T-helper 2 cell treated with Interferon-gamma antibody and Interleukin-4, amounts not matched to agents 100 ng/mL and 5 ng/mL, for 36 hours (primary cell): ENCODE results near the gene CAPN5. TPM values are rescaled to one million over a fixed set of nuclear protein-coding genes. Genes with fewer than 3 reads are reported as not detected.
"Not testable (repeated sequence)": the region's sequence is repeated elsewhere in the genome, so short reads cannot be mapped to it uniquely, and the experiment has no call there.

Experiments
- intact Hi-C: fragments of 100-400 bp; cut with micrococcal nuclease; formaldehyde crosslinking; loops from one replicate; pipeline ENCODE4 v1.15.1; 2023
- total RNA-seq: library from RNA; stranded (reverse); gene quantifications from 2 replicates; pipeline ENCODE4 v1.2.3, GENCODE V29; 2022

Gene CAPN5
- total RNA-seq, 1 donor from 2014 or later: 0.80 TPM

DNA sequence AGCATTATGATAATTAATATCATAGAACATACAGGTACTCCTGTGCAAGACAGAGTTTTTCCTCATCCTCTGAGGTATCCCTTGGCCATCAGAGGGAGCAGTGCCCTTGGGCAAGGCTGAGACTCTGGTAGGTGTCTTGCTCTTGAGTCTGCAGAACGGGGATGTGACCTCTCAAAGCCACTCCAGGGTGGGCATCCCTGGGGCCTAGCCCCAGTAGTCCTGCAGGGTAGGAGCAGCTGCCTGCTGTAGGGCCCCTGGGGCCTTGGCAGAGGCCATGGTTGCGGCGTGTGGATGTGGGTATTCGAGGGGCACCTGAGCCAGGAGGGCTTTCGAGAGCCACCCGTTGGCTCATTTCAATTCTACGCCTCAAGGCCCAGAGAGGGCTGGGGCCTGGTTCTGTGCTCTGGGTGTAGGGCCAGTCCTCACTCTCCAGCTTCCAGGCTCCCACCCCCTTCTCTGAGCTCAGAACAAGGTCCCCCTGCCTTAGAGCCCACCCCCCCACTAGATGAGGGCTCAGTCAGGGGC, 28.1 kb downstream of the CAPN5 start:
- intact Hi-C loops: loop anchor here (5.0 kb wide), 1 partner anchor 363 kb away; no protein-coding TSS in a partner anchor

DNA sequence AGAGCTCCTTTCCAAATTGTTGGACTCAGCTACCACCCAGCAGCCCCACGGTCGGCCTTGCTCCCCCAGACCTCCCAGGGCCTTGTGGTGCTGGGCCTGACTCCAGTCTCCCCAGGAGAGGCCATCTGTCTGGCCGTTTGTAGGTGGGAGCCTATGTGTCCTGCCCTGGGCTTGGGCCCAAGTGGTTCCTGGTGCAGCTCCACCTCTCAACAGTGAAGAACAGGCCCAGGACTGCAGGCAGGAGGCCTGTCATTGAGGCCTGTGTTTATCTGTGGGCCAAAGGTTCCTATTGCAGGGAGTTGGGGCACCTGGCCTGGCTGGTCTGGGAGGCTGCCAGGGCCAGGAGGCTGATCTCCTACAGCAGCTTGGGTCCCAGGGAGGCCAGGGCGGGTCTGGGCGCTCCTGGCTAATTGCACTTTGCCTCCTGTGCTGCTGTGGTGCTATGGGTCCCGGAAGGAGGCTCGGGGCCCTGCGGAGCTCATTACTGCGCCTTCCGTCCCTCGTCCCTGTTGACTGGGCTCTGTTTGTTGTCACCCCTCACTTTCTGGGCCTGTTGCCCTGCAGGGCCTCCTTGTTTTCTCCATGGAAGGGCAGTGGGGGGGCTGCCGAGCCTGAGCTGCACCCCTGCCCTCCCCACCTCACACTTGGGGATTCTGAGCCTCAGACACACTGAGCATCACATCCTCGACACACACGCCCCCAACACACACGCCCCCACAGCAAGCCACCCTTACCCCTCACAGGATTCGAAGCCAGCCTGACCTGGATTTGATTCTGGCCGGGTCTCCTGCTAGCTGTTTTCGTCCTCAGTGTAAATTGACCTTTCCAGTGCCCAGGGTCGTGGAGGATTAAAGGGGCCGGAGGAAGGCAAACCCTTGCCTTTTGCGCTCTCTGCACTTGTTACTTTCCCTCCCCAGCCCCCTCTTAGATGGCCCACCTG, 29.1 kb downstream of the CAPN5 start:
- intact Hi-C loops: no loop called here

DNA sequence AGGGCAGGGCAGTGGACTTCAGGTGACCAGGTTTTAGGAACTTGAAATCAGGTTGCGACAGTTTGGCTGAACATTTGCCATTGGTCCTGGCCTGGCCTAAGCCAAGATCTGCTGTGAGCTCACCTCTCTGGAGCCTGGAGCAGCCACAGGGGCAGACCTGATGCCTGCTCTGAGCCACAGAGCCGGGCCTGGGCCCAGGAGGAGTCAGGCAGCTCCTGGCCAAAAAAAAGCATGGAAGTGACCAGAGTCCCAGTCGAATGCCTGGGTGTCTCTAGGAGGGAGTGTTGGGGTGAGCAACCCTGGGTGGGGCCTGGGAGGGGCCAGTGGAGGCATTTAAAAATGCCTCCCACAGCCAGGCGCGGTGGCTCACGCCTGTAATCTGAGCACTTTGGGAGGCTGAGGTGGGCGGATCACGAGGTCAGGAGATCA, 29.8 kb downstream of the CAPN5 start:
- intact Hi-C loops: no loop called here

- intact Hi-C loops: not testable (repeated sequence)
Observed at GRCh38 chr11:77097180-77097579, 30.4 kb downstream of the CAPN5 start.

- intact Hi-C loops: no loop called here
Observed at GRCh38 chr11:77100166-77101042, 33.6 kb downstream of the CAPN5 start.

DNA sequence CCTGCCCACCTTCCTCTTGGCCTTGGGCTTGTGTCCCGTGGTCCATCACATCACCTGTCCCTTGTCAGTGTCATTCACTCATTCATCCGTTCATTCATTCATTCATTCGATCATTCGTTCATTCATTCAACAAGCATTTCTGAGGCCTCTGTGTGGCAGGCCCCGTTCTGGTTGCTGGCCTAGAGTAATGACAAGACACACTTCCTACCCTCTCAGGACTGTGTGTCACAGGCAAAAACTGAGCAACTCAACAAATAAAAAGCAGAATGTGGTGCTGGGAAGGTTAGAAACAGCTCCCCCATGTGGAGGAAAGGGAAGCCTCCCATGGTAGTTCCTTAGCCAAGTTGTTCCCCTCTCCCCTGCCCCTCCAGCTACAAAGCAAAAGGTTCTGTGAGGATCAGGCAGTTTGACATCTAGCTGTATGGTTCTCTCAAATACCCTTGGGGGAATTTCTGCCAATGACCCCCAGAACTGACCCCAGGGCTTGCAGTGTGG, 34.3 kb downstream of the CAPN5 start:
- intact Hi-C loops: no loop called here

DNA sequence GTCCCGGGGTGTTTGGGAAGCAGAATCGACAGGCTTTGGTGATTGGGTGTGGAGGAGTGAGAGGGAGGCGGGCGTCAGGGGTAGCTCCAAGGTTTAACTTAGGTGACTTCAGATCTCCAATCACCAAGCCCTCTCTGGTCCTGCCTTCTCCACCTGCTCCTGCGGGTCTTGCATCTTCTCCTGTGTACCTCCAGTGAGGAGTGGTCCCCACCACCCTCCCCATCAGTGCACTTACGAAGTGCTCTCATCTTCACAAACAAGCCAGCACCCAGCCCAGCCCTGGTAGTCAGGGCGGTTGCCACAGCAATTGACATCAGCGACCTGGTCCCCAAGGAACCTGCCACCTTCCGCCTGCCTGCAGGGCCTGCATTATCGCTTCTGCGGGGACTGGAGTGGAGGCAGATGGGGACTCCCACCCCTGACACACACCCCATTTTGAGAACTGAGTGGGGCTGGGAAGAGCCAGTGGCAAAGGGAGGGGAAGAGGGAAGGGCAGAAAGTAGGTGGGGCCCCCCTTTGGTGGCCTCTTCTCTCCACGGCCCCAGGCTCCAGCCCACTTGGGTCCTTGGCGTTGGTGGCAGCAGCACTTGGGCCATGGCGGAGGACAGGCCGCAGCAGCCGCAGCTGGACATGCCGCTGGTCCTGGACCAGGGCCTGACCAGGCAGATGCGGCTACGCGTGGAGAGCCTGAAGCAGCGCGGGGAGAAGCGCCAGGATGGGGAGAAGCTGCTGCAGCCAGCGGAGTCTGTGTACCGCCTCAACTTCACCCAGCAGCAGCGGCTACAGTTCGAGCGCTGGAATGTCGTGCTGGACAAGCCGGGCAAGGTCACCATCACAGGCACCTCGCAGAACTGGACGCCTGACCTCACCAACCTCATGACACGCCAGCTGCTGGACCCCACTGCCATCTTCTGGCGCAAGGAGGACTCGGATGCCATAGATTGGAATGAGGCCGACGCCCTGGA, 35.8 kb downstream of the CAPN5 start, which contains the start of gene OMP:
Gene OMP (plus strand): TSS at position 595 of the 965 bp plus-strand sequence. CDS start 0 bp downstream, at position 595.
- intact Hi-C loops: no loop called here

DNA sequence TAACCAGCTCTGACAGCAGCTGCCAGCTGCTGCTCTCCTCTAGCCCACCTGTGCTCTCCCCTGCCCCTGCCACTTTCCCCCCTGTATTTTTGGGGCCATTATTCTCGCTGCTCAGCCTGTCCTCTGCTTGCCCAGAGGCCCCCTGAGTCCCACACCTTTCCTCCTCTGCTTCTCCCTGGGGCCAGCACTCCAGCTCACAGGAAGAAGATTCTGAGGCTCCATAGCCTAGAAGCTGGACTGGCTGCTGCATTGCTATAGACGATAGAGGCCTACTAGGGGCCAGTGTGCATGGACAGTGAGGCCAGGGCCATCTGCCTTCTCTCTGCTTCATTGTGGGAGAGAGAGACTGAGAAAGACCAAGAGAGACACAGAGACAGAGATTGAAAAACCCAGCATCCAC, 36.5 kb downstream of the CAPN5 start:
- intact Hi-C loops: no loop called here

DNA sequence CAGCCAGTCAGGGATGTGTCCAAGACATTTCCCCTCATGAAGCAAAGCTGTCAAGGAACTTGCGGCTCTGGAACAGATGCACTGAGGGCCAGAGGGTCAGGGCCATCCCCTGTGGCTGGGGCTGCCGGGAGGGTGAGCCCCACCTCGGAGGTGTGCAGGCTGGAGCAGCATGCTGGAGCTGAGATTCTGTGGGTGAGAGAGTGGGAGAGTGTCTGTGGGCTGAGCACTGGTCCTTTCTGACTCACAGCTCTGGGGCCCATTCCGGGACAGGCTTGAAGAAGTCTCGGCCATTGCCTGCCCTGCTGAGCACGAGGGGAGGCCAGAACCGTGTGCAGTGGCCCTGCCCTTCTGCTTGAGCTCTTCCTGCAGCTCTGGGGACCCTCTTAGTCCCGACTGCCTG, 38.0 kb downstream of the CAPN5 start:
- intact Hi-C loops: no loop called here

GRCh38 chr11:77106321-77106720, 39.5 kb downstream of the CAPN5 start:
- intact Hi-C loops: no loop called here

- intact Hi-C loops: no loop called here
Observed at GRCh38 chr11:77106759-77107158, 40.0 kb downstream of the CAPN5 start.

DNA sequence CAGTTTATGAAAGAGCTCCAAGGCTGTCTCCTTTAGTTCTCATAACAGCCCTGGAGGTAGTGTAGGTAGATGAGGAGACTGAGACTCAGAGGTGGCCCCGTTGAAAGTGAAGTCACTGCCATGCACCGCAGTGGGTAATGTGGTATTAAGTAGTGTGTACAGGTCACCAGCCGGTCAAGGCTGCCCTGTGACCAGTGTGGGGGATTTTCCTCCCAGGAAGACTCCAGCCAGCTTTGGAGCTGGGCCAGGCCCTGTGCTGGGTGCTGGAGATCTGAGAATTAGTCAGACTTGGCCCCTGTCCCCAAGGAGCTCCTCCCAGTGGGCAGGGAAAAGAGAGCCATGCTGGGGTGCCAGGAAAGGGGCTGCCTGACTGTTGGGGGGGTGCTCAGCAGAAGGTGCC, 41.2 kb downstream of the CAPN5 start:
- intact Hi-C loops: no loop called here

GRCh38 chr11:77108436-77108835, 41.7 kb downstream of the CAPN5 start:
- intact Hi-C loops: no loop called here

DNA sequence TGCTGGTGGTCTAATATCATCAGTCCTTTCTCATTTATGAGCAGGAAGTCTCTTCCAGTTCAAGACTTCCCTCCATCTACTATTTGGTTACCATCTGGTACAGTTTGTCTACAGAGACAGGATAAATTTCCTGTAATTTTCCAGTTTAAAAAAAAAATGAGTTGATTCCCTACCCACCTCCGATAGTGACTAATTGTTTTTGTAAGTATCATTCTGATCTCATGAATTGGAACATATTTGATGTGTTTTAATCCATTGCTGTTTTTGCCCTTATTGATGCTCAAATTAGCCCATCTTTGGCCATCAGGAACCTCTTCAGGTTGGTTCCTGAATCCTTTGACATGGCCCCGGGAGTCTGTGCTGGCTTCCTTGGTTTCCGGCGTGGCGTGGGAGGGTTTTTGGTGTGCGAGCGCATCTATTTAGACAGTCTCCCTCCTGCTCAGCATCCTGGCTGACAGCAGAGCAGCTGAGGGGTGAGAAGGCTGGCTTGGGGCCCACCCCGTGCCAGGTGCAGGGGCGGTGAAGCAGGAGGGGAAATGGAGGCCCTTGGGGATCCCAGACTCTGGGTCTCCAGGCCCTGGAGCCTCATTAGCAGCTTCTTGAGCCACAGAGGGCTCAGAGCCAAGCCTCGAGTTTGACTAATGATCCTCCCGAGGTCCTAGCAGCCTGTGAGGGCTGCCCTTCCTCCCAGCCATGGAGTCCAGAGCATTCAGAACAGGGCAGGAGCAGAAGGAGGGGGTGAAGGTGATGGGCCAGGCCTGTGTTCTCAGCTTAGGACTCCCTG, 42.7 kb downstream of the CAPN5 start:
- intact Hi-C loops: no loop called here

DNA sequence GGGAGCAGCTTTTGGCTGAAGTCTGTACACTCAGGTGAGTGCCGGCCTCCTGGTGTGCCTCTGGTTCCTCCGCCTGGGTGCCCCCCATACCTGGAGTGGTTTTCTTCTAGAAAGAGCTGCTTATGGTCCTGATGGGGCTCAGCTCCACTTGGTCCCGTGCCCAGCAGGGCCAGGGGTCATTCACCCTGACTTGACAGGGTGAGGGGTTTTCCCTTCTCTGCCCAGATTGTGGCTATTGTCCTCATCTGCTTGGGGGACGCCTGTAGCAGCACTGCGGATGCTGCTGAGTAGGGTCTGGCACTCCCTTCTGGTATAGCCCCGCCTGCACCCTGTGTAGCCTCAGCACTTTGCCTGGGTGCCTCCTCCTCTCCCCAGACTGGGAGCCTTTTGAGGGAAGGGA, 44.1 kb downstream of the CAPN5 start:
- intact Hi-C loops: no loop called here

DNA sequence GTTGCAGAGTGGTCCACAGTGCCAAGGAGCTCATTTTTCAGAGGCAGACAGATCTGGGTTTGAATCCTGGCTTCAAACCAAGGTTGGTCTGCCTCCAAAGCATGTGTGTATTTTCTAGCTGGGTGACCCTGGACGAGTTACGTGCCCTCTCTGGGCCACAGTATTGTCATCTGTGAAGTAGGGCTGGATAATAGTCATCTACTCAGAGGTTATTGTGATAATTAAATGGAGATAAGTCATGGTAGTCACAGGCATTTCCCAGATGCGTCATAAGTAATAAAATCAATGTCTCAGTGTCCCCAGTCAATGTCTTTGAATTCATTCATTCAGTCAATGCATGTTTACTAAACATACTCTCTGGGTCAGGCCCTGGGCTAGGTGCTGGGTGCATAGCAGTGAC, 44.5 kb downstream of the CAPN5 start:
- intact Hi-C loops: no loop called here

DNA sequence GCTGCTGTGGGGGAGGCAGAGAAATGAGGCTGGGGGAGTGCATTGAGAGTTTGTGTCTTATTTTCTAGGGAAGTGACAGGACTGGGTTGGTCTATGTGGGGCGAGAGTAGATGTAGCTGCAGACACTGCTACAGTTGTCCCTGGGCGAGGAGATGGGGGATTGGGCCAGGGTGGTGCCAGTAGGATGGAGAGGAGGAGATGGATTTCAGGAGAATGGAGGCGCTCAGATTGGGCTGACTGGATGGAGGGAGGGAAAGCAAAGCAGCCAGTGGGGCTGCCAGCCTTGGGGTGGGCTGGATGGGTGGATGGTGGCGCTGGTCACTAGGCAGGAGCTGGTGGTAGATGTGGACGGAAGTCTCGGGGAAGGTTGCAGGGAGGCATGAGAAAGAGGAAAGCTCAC, 45.2 kb downstream of the CAPN5 start:
- intact Hi-C loops: no loop called here

GRCh38 chr11:77112641-77113381, 46.0 kb downstream of the CAPN5 start:
- intact Hi-C loops: no loop called here
